Fibroblast of skin of scalp (primary cell): ENCODE results near the gene FAF1.

Experiments used
- DNase-seq: peaks from one replicate; pipeline ENCODE4 v3.0.0-alpha.2; 2013

Gene FAF1

GRCh38 chr1:50405814-50406213 is 554.3 kb downstream of the FAF1 start:
- no peak for DNase-seq

GRCh38 chr1:50393522-50394120 is 566.4 kb downstream of the FAF1 start:
- DNase-seq: no peak
